Omental fat pad (tissue), 4 donors: ENCODE data around the gene UCP2. TPM values are rescaled to one million over a fixed set of nuclear protein-coding genes. Genes with fewer than 3 reads are reported as not detected.

Experiments
- ATAC-seq: fragments of 150-250 bp; one replicate; pipeline ENCODE4 v1.9.1; 2016; ENCODE audit warnings: mild to moderate bottlenecking, moderate library complexity; ENCODE audit not compliant: low FRiP score
- DNase-seq: peaks from one replicate; pipeline ENCODE4 v3.0.0-alpha.2; 2019; ENCODE audit warnings: low spot score
- total RNA-seq, 4 donors: library from RNA; depleted of rRNA; stranded (reverse); fragments of >200 nt; gene quantifications; one replicate each; pipeline ENCODE4 v1.1.0, GENCODE V29; 2016
- TF ChIP-seq, protein P1 (sequence below), 3 donors: fragments of 450-650 bp; IDR thresholded peaks; one replicate each; pipeline ENCODE4 v1.5.1; 2016 to 2017; ENCODE audit warnings: antibody characterized with exemption in 3 of 3, mild to moderate bottlenecking in 3 of 3, moderate library complexity in 2 of 3

UCP2 gene
- total RNA-seq, 4 donors from 2014 or later, result 58.9 to 163 (median 131) TPM

DNA sequence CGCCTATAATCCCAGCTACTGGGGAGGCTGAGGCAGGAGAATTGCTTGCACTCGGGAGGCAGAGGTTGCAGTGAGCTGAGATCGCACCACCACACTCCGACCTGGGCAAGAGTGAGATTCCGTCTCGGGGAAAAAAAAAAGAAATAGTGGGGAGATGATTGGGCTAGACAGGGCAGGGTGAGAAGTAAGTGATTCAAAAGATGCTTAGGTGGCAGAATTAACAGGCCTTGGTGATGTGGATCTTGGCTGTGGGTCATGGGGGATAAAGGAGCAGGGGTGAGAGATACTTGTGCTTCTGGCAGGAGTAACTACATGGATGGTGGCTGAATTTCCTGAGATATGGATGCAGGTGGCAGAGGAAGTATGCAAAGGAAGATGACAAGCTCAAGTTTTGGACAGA, 39.4 kb upstream of the UCP2 start:
- no peak for ATAC-seq
- DNase-seq, result no peak

DNA sequence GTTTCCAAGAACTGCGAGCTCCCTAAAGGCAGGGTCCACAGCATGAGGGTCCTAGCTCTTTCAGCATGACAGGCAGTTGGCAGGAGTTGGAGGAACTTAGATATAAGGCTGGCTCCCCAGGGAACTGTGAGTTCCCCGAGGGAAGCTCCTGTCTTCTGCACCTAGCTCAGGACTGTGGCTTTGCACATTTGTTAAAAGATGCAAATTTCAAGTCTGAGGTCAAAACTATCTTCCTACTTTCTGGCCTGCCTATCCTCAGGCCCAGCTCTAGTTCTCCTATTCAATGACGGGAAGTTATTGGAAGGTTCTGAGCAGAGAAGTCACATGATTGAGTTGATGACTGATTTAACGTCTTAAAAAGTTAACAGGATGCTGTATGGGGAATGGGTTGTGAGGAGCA, 37.9 kb upstream of the UCP2 start:
- TF ChIP-seq, protein P1, sequence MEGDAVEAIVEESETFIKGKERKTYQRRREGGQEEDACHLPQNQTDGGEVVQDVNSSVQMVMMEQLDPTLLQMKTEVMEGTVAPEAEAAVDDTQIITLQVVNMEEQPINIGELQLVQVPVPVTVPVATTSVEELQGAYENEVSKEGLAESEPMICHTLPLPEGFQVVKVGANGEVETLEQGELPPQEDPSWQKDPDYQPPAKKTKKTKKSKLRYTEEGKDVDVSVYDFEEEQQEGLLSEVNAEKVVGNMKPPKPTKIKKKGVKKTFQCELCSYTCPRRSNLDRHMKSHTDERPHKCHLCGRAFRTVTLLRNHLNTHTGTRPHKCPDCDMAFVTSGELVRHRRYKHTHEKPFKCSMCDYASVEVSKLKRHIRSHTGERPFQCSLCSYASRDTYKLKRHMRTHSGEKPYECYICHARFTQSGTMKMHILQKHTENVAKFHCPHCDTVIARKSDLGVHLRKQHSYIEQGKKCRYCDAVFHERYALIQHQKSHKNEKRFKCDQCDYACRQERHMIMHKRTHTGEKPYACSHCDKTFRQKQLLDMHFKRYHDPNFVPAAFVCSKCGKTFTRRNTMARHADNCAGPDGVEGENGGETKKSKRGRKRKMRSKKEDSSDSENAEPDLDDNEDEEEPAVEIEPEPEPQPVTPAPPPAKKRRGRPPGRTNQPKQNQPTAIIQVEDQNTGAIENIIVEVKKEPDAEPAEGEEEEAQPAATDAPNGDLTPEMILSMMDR (IDR thresholded peaks at IDR 0.05), result no peak
- DNase-seq (no peak), ATAC-seq (no peak)

More for the DNA sequence above, 39.4 kb upstream of the UCP2 start:
- TF ChIP-seq, protein P1 (IDR thresholded peaks at IDR 0.05), result no peak

DNA sequence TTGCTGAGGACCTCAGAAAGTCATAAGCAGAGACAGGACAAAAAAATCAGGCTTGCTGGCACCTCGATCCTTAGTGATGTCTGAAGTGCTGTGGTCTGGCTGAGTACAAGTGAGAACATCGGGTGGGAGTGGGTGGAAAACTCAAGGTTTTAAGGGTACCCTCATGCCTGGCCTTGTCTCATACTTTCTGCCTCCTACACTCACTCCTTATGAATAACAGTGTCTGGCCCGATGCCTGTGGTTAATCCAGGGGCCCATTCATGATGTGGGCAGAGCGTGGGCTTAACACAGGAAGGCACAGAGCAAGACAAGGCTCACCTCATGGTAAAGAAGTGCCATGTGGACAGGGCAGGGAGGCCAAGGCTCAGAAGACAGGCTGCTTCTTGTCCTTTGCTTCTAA, 37.2 kb upstream of the UCP2 start:
- TF ChIP-seq, protein P1 (IDR thresholded peaks at IDR 0.05), result no peak
- no peak for ATAC-seq
- DNase-seq, result no peak

DNA sequence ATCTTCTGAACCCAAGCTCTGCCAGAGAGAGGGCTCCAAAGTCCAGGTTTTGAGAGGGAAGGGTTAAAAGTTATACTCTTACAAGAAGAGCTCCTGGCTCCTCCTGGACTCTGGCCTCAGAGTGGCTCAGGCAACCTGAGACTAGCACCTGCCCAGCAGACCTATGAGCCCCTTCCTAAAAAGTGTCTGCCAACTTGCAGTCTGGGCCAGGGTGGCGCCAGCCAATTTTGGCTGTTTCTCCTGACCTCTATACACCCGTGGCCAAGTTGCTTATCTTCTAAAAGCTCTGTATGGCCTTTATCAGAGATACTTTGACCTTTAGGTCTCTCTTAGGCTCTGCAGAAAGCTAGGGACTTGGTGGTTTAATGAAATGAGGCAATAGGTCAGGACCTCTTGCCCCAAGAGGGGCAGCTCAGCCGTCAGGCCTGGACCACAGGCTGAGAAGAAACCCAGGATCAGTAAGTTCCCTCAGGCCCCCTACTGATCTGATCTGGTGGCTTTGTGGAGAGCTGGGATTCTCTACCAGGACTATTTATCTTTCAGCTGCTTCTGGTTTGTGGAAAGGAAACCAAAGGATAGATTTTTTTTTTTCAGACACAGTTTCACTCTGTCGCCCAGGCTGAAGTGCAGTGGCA, 36.6 kb upstream of the UCP2 start:
- TF ChIP-seq, protein P1 (IDR thresholded peaks at IDR 0.05), result no peak
- no peak for DNase-seq
- ATAC-seq, result no peak

DNA sequence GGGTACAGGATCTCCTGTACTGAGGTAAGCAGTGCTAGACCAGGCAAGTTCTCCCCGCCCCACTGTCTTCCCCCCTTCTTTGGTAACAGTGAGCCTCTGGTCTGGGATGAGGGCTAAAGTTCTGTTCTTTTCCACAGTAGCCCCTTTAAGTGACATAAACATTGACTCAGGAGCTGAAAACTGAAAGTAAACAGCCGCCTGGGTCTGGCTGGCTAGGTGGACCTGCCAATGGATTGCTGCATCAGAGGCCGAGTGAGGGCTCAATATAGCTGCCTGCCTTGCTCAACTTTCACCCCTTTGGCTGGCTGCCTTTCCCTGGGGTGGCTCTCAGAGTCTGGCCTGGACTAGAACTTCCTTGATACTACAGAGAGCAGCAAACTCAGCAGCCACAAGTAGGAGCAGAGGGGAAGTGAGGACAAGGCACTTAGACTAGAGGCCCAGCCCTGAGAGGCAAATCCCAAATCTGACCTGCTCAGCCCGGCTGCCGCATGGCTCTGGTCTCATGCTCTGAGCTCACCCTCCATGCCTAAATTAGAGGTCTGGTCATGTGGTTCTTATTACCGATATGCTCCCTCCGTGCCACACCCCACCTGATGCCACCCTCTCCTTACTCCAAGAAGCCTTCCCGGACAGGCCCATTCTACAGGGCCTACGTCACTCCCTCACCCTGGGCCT, 35.8 kb upstream of the UCP2 start:
- peak; percentile 66 for DNase-seq
- TF ChIP-seq, protein P1 (IDR thresholded peaks at IDR 0.05), result no peak
- ATAC-seq, result peak; percentile 91

DNA sequence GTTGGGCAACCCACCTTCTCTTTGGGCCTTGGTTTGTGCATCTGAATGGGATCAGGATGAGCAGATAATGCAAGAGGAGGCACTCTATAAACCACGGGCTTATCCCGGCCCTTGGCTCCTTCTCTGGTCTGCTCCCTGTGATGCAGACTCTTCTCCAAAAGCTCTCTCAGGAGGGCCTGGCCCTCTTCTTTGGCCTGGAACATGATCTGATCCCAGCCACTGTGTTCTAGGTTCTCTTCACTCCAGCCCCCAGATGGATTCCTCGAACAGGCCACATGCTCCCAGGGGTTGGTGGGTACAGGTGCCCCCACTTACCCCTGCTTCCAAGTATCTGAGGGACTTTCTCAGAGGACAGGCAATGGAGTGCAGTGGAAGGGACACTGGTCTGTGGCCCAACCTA, 35.0 kb upstream of the UCP2 start:
- TF ChIP-seq, protein P1 (IDR thresholded peaks at IDR 0.05), result no peak
- DNase-seq, result no peak
- ATAC-seq, result no peak
